CD4-positive, alpha-beta memory T cell (primary cell): Measurements from ENCODE around the gene ADAM23. TPM values are rescaled to one million over a fixed set of nuclear protein-coding genes. Genes with fewer than 3 reads are reported as not detected.

ENCODE experiments used
- CTCF ChIA-PET: fragments of 350-600 bp; sonication (Branson Sonifier 250); formaldehyde crosslinking; loops from one replicate; lab custom pipeline; 2021; ENCODE audit warnings: inconsistent platforms; ENCODE audit not compliant: partially characterized antibody; lab: Charles Lee
- POLR2A ChIA-PET: fragments of 350-600 bp; sonication (Branson Sonifier 250); formaldehyde crosslinking; loops from one replicate; lab custom pipeline; 2021; ENCODE audit not compliant: partially characterized antibody; lab: Charles Lee
- DNase-seq, 5 donors: peaks; one replicate each; pipeline versions ENCODE4 v3.0.0 to v3.0.0-alpha.2; 2020 to 2022; ENCODE audit warnings: mixed read lengths in 1 of 5
- H3K27ac ChIP-seq: one replicate; pipeline ENCODE4 v1.7.0; 2013; ENCODE audit warnings: low read depth, low read length
- H3K27me3 ChIP-seq: 2 replicates; pipeline ENCODE4 v1.7.0; 2013; ENCODE audit warnings: mild to moderate bottlenecking, low read length, moderate library complexity; ENCODE audit not compliant: insufficient read depth
- H3K36me3 ChIP-seq: 2 replicates; pipeline ENCODE4 v1.7.0; 2013; ENCODE audit warnings: mild to moderate bottlenecking, low read length, moderate library complexity; ENCODE audit not compliant: insufficient read depth
- H3K4me1 ChIP-seq: 2 replicates; pipeline ENCODE4 v1.7.0; 2013; ENCODE audit warnings: mild to moderate bottlenecking, low read length, moderate library complexity; ENCODE audit not compliant: insufficient read depth
- H3K4me3 ChIP-seq, 2 donors: one replicate each; pipeline ENCODE4 v1.7.0; 2013; ENCODE audit warnings: low read length in 2 of 2, mild to moderate bottlenecking in 1 of 2
- H3K9me3 ChIP-seq, 2 donors: one replicate each; pipeline ENCODE4 v1.7.0; 2013; ENCODE audit warnings: low read length in 2 of 2, control low read depth in 1 of 2; ENCODE audit not compliant: control insufficient read depth in 1 of 2
- H3K27ac Mint-ChIP-seq, 7 donors: one replicate each; pipeline ENCODE4 v1.8.0; 2020 to 2021; ENCODE audit warnings: mixed read lengths in 7 of 7, mild to moderate bottlenecking in 6 of 7, inconsistent platforms in 3 of 7, moderate library complexity in 3 of 7
- H3K27me3 Mint-ChIP-seq, 2 donors: one replicate each; pipeline ENCODE4 v1.8.0; 2020 to 2021; ENCODE audit warnings: mixed read lengths in 2 of 2
- H3K36me3 Mint-ChIP-seq, 2 donors: one replicate each; pipeline ENCODE4 v1.8.0; 2020 to 2021; ENCODE audit warnings: mixed read lengths in 2 of 2, inconsistent platforms in 1 of 2, mild to moderate bottlenecking in 1 of 2
- H3K4me1 Mint-ChIP-seq, 4 donors: one replicate each; pipeline ENCODE4 v1.8.0; 2020 to 2021; ENCODE audit warnings: mixed read lengths in 4 of 4, mild to moderate bottlenecking in 1 of 4
- H3K4me3 Mint-ChIP-seq, 8 donors: one replicate each; pipeline ENCODE4 v1.8.0; 2020 to 2021; ENCODE audit warnings: mixed read lengths in 8 of 8, mild to moderate bottlenecking in 7 of 8, moderate library complexity in 6 of 8, inconsistent platforms in 3 of 8
- H3K9me3 Mint-ChIP-seq, 8 donors: one replicate each; pipeline ENCODE4 v1.8.0; 2020 to 2021; ENCODE audit warnings: mixed read lengths in 8 of 8, mild to moderate bottlenecking in 5 of 8, inconsistent platforms in 3 of 8, moderate library complexity in 1 of 8
- intact Hi-C: fragments of 100-400 bp; cut with micrococcal nuclease; formaldehyde crosslinking; loops from one replicate; pipeline ENCODE4 v1.15.1; 2023
- polyA plus RNA-seq, 2 donors: library from polyadenylated mRNA; unstranded; fragments of 300-500 nt; fragmentation: Illumina TruSeq; gene quantifications; one replicate each; pipeline ENCODE4 v1.2.3, GENCODE V29; 2021
- total RNA-seq, 2 experiments: library from RNA; stranded (reverse); gene quantifications; one replicate each; pipeline ENCODE4 v1.2.3, GENCODE V29; 2021

Gene ADAM23
- total and polyA plus RNA-seq, 4 experiments from 2014 or later, result 2.9 to 31.3 (median 18.4) TPM

DNA sequence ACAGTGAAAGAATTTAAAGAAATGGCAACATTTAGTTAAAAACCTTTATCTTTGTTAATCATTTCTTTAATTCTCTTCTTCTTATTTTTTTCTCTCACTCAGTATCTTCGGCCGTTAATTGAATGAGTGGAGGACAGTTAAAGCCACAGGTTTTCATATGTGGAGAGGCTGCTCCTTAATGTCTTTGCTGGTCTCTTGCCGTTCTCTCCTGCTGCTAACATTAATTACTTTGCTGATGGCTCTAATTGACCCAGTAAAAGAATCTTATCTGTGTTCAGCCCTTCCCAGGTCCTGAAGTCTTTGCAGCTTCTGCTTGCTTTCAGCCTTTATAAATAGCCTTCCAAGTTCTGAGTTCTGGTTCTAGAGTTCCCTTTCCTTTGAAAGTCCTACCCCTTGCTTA, 77.1 kb downstream of the ADAM23 start:
- no peak for DNase-seq
- intact Hi-C loops, result no loop called here
- Histone ChIP-seq H3K27me3 (no peaks in the 10 kb centered on the region), H3K36me3 (no peaks in the 10 kb centered on the region), H3K4me1 (no peaks in the 10 kb centered on the region), H3K4me3 (no peak overlapping the region), H3K9me3 (no peaks in the 10 kb centered on the region), H3K27ac (no peak overlapping the region)
- Mint-ChIP-seq H3K36me3 (no peaks in the 10 kb centered on the region), H3K4me1 (no peaks in the 10 kb centered on the region), H3K27ac (no peak overlapping the region), H3K4me3 (no peak overlapping the region), H3K27me3 (peaks cover 0 to 4% of the 10 kb centered on the region in 2 donors), H3K9me3 (peaks cover 0 to 1% (median 0%) of the 10 kb centered on the region in 8 donors)
- ChIA-PET POLR2A (interaction anchor here (1.1 kb wide), 1 partner anchor 10 kb away, joined by 5 read pairs; no protein-coding TSS in a partner anchor), CTCF (no interaction called here)

- H3K27ac Mint-ChIP-seq, result no peak overlapping the region
- no peaks in the 10 kb centered on the region for H3K36me3 ChIP-seq
- H3K4me3 ChIP-seq, result no peak overlapping the region
- CTCF ChIA-PET, result no interaction called here
- no peak overlapping the region for H3K4me3 Mint-ChIP-seq
- H3K27ac ChIP-seq, result no peak overlapping the region
- H3K4me1 ChIP-seq, result no peaks in the 10 kb centered on the region
- no peaks in the 10 kb centered on the region for H3K9me3 ChIP-seq
- peaks cover 0 to 4% of the 10 kb centered on the region in 2 donors for H3K27me3 Mint-ChIP-seq
- no peaks in the 10 kb centered on the region for H3K4me1 Mint-ChIP-seq
- POLR2A ChIA-PET, result interaction anchor here (1.1 kb wide), 1 partner anchor 9 kb away, joined by 5 read pairs; no protein-coding TSS in a partner anchor
- H3K27me3 ChIP-seq, result no peaks in the 10 kb centered on the region
- H3K9me3 Mint-ChIP-seq, result peaks cover 0 to 2% (median 0%) of the 10 kb centered on the region in 8 donors
- intact Hi-C loops, result no loop called here
- DNase-seq, result no peak
- no peaks in the 10 kb centered on the region for H3K36me3 Mint-ChIP-seq
Observed at GRCh38 chr2:206521115-206521514, 77.8 kb downstream of the ADAM23 start.

GRCh38 chr2:206521612-206522011, 78.3 kb downstream of the ADAM23 start:
- Mint-ChIP-seq H3K27me3 (peaks cover 0 to 4% of the 10 kb centered on the region in 2 donors), H3K4me1 (peaks cover 0 to 1% (median 0%) of the 10 kb centered on the region in 4 donors), H3K27ac (no peak overlapping the region), H3K36me3 (no peaks in the 10 kb centered on the region), H3K9me3 (peaks cover 0 to 2% (median 0%) of the 10 kb centered on the region in 8 donors), H3K4me3 (no peak overlapping the region)
- Histone ChIP-seq H3K9me3 (no peaks in the 10 kb centered on the region), H3K36me3 (no peaks in the 10 kb centered on the region), H3K27ac (no peak overlapping the region), H3K4me1 (no peaks in the 10 kb centered on the region), H3K27me3 (no peaks in the 10 kb centered on the region), H3K4me3 (no peak overlapping the region)
- POLR2A ChIA-PET, result interaction anchor here (1.1 kb wide), 1 partner anchor 9 kb away, joined by 5 read pairs; no protein-coding TSS in a partner anchor
- DNase-seq, result no peak
- intact Hi-C loops, result no loop called here
- CTCF ChIA-PET, result no interaction called here

DNA sequence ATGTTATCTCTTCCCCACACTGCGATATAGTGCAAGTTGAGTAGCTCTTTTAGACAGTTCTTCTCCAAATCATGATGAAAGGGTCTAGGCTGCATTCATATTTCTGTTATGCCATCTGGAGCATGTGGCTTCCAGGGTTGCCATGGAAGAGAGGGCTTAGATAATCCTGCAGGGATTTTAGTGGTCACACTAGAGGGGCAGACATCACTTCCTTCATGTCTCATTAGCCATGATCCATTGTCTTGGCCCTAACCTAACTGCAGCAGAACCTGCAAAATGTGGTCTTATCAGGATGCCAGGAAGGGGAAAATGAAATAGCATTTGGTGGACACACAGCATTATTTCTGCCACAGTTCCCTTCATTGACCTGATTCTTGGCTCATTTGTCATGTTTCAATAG, 83.1 kb downstream of the ADAM23 start:
- Mint-ChIP-seq H3K4me1 (peaks cover 11 to 24% (median 18%) of the 10 kb centered on the region in 4 donors), H3K27ac (peak overlapping the region in 1 of 7 donors; percentile 22), H3K9me3 (peaks cover 0 to 2% (median 0%) of the 10 kb centered on the region in 8 donors), H3K27me3 (peaks cover 0 to 4% of the 10 kb centered on the region in 2 donors), H3K36me3 (no peaks in the 10 kb centered on the region), H3K4me3 (no peak overlapping the region)
- ChIA-PET CTCF (no interaction called here), POLR2A (no interaction called here)
- H3K4me3 ChIP-seq, result no peak overlapping the region
- H3K4me1 ChIP-seq, result peaks cover 12% of the 10 kb centered on the region
- H3K36me3 ChIP-seq, result no peaks in the 10 kb centered on the region
- no peak overlapping the region for H3K27ac ChIP-seq
- DNase-seq, result no peak
- no peaks in the 10 kb centered on the region for H3K9me3 ChIP-seq
- intact Hi-C loops, result no loop called here
- no peaks in the 10 kb centered on the region for H3K27me3 ChIP-seq

GRCh38 chr2:206527153-206527552, 83.8 kb downstream of the ADAM23 start:
- H3K36me3 ChIP-seq, result no peaks in the 10 kb centered on the region
- Mint-ChIP-seq H3K36me3 (no peaks in the 10 kb centered on the region), H3K4me1 (peaks cover 12 to 32% (median 23%) of the 10 kb centered on the region in 4 donors), H3K27me3 (peaks cover 0 to 4% of the 10 kb centered on the region in 2 donors), H3K9me3 (peaks cover 0 to 2% (median 0%) of the 10 kb centered on the region in 8 donors), H3K4me3 (no peak overlapping the region), H3K27ac (no peak overlapping the region)
- CTCF ChIA-PET, result no interaction called here
- intact Hi-C loops, result no loop called here
- POLR2A ChIA-PET, result no interaction called here
- peaks cover 18% of the 10 kb centered on the region for H3K4me1 ChIP-seq
- DNase-seq, result no peak
- H3K9me3 ChIP-seq, result no peaks in the 10 kb centered on the region
- no peak overlapping the region for H3K4me3 ChIP-seq
- no peak overlapping the region for H3K27ac ChIP-seq
- no peaks in the 10 kb centered on the region for H3K27me3 ChIP-seq

DNA sequence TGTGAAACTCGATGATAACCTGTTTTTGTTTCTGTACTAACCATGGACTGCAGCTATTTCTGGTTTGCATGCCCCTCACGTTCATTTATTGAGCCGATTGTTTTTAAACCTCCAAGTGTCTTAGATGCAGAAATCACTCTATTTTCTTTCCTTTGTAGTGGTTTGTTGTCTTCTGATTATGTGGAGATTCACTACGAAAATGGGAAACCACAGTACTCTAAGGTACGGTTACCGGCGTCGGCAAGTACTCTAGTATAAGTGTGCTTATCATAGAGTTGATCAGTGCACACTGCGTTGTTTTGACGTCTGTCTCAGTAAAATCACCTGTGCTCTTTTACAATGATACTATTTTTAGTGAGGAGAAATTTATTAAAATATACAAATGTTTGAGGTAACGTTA, 87.4 kb downstream of the ADAM23 start:
- peak; percentile 77 to 85 (median 80) for DNase-seq
- ChIA-PET POLR2A (interaction anchor here (0.6 to 1.4 kb wide), 4 partner anchors 10 to 28 kb away, joined by 3 to 8 read pairs (median 4); no protein-coding TSS in a partner anchor), CTCF (interaction anchor here (1.1 to 1.3 kb wide), 2 partner anchors 9 to 27 kb away, joined by 4 read pairs; no protein-coding TSS in a partner anchor)
- peak overlapping the region; percentile 16 for H3K27ac ChIP-seq
- H3K4me3 Mint-ChIP-seq, result peak overlapping the region; percentile 64 to 90 (median 79)
- H3K27me3 Mint-ChIP-seq, result peaks cover 0 to 3% of the 10 kb centered on the region in 2 donors
- H3K27ac Mint-ChIP-seq, result peak overlapping the region; percentile 77 to 94 (median 85)
- H3K4me3 ChIP-seq, result no peak overlapping the region
- peaks cover 15 to 44% (median 28%) of the 10 kb centered on the region in 4 donors for H3K4me1 Mint-ChIP-seq
- H3K36me3 ChIP-seq, result no peaks in the 10 kb centered on the region
- H3K36me3 Mint-ChIP-seq, result no peaks in the 10 kb centered on the region
- peaks cover 18% of the 10 kb centered on the region for H3K4me1 ChIP-seq
- intact Hi-C loops, result loop anchor here (1.0 to 2.0 kb wide), 3 partner anchors 28 to 235 kb away; partner anchors contain the start of genes ADAM23, FASTKD2 and MDH1B
- no peaks in the 10 kb centered on the region for H3K9me3 Mint-ChIP-seq
- no peaks in the 10 kb centered on the region for H3K27me3 ChIP-seq
- no peaks in the 10 kb centered on the region for H3K9me3 ChIP-seq

DNA sequence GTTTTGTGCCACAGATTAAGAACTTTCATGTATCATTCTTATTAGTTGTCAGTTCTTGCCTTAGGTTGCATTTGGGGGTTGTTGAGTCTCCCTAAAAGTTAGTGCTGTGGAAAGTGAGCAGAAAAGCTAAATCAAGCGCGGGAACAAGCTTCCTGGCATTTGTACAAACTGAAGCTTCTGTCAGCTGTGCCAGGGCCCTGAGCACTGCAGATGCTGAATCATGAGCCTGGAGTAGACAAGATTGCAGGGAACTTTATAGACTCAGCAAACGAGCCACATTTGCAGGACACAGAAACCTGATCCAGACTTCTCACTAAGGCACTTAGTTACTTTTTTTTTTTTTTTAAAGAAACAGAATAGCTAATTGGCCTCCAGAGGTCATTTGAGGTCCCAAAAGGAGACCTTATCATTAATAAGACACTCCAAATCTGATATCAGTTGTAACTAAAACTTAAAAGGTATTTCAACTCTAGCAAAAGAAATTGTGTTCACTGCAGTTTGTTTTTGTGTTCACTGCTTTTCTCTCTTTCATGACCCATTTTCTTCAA, 88.7 kb downstream of the ADAM23 start:
- peak overlapping the region; percentile 2 to 85 (median 31) for H3K27ac Mint-ChIP-seq
- intact Hi-C loops, result loop anchor here (2.0 kb wide), 1 partner anchor 89 kb away; the partner anchor contains the start of gene ADAM23
- H3K27me3 Mint-ChIP-seq, result peaks cover 0 to 3% of the 10 kb centered on the region in 2 donors
- Histone ChIP-seq H3K9me3 (no peaks in the 10 kb centered on the region), H3K27ac (no peak overlapping the region), H3K4me3 (no peak overlapping the region), H3K27me3 (no peaks in the 10 kb centered on the region), H3K36me3 (no peaks in the 10 kb centered on the region), H3K4me1 (peaks cover 18% of the 10 kb centered on the region)
- ChIA-PET CTCF (interaction anchor here (0.6 kb wide), 1 partner anchor 26 kb away, joined by 5 read pairs; no protein-coding TSS in a partner anchor), POLR2A (no interaction called here)
- H3K9me3 Mint-ChIP-seq, result no peaks in the 10 kb centered on the region
- peak overlapping the region in 1 of 8 donors; percentile 18 for H3K4me3 Mint-ChIP-seq
- DNase-seq, result no peak
- peaks cover 19 to 55% (median 35%) of the 10 kb centered on the region in 4 donors for H3K4me1 Mint-ChIP-seq
- H3K36me3 Mint-ChIP-seq, result no peaks in the 10 kb centered on the region
